Fibroblast of lung (primary cell): ENCODE data around the gene DYSF. TPM values are rescaled to one million over a fixed set of nuclear protein-coding genes. Genes with fewer than 3 reads are reported as not detected.

Source experiments
- DNase-seq, 2 donors: peaks; one replicate each; pipeline versions ENCODE4 v3.0.0 to v3.0.0-alpha.2; 2010; ENCODE audit warnings: low read depth in 2 of 2
- H2AFZ ChIP-seq: 2 replicates; pipeline ENCODE4 v1.5.1; 2012; ENCODE audit warnings: low read length, control low read depth, inconsistent platforms
- H3K27ac ChIP-seq: 2 replicates; pipeline ENCODE4 v1.5.1; 2011; ENCODE audit warnings: low read length, control low read depth; ENCODE audit not compliant: insufficient read depth
- H3K27me3 ChIP-seq: 2 replicates; pipeline ENCODE4 v1.5.1; 2011; ENCODE audit warnings: mild to moderate bottlenecking, low read length; ENCODE audit not compliant: control insufficient read depth, insufficient read depth
- H3K36me3 ChIP-seq: 2 replicates; pipeline ENCODE4 v1.5.1; 2011; ENCODE audit warnings: low read length; ENCODE audit not compliant: control insufficient read depth, insufficient read depth
- H3K4me1 ChIP-seq: 2 replicates; pipeline ENCODE4 v1.5.1; 2011; ENCODE audit warnings: low read length; ENCODE audit not compliant: control insufficient read depth, insufficient read depth; ENCODE audit errors: extremely low read depth
- H3K4me2 ChIP-seq: 2 replicates; pipeline ENCODE4 v1.5.1; 2011; ENCODE audit warnings: low read length, control low read depth; ENCODE audit not compliant: insufficient read depth; ENCODE audit errors: extremely low read depth
- H3K4me3 ChIP-seq, 4 experiments: fragments of 200-600 bp in 1 of 4; sonication (generic) in 1 of 4; replicated peaks in 1 of 4; 2 replicates each; pipeline ENCODE4 v1.5.1; 2011 to 2016; ENCODE audit warnings: low read length in 4 of 4, low read depth in 3 of 4, mild to moderate bottlenecking in 3 of 4, control low read depth in 2 of 4, inconsistent platforms in 1 of 4, mixed read lengths in 1 of 4; ENCODE audit not compliant: insufficient read depth in 1 of 4; ENCODE audit errors: control extremely low read depth in 1 of 4
- H3K79me2 ChIP-seq: 2 replicates; pipeline ENCODE4 v1.5.1; 2012; ENCODE audit warnings: mild to moderate bottlenecking, low read length, inconsistent platforms; ENCODE audit not compliant: control insufficient read depth, insufficient read depth
- H3K9ac ChIP-seq: 2 replicates; pipeline ENCODE4 v1.5.1; 2011; ENCODE audit warnings: mild to moderate bottlenecking, low read length, control low read depth; ENCODE audit not compliant: insufficient read depth
- H3K9me3 ChIP-seq: 2 replicates; pipeline ENCODE4 v1.5.1; 2012; ENCODE audit warnings: low read depth, low read length; ENCODE audit not compliant: control insufficient read depth, insufficient read depth
- H4K20me1 ChIP-seq: 2 replicates; pipeline ENCODE4 v1.5.1; 2011; ENCODE audit warnings: low read length; ENCODE audit not compliant: control insufficient read depth, insufficient read depth; ENCODE audit errors: extremely low read depth
- CTCF ChIP-seq, 2 donors: IDR thresholded peaks in 1 of 2; conservative IDR thresholded peaks in 1 of 2; 1 replicate in 1 of 2; 2 replicates in 1 of 2; pipeline ENCODE4 v1.5.1; 2011 to 2012; ENCODE audit warnings: low read length in 2 of 2, control low read depth in 1 of 2, inconsistent platforms in 1 of 2, low read depth in 1 of 2, mild to moderate bottlenecking in 1 of 2
- EZH2 ChIP-seq: IDR thresholded peaks from 2 replicates; pipeline ENCODE4 v1.5.1; 2012; ENCODE audit warnings: low read length, control low read depth, mild to moderate bottlenecking; ENCODE audit errors: missing control alignments
- polyA plus RNA-seq, 2 donors: library from polyadenylated mRNA; depleted of rRNA in 1 of 2; stranded (reverse) in 1 of 2; unstranded in 1 of 2; fragments of >200 nt; gene quantifications; 2 replicates each; pipeline ENCODE4 v1.2.1, GENCODE V29; 2011 to 2012; ENCODE audit warnings: missing spikeins in 1 of 2
- total RNA-seq: library from RNA; depleted of rRNA; stranded (reverse); fragments of >200 nt; gene quantifications from 2 replicates; pipeline ENCODE4 v1.2.1, GENCODE V29; 2014

The DYSF gene
- total and polyA plus RNA-seq, 2 donors (not counting 1 experiment from before 2014, with no cell fraction given), result under 0.01 to 0.67 TPM

GRCh38 chr2:71502941-71503738 lies 49.8 kb downstream of the DYSF start:
- no peak overlapping the region for H3K27ac ChIP-seq
- no peaks in the 10 kb centered on the region for H3K4me1 ChIP-seq
- TF ChIP-seq CTCF (conservative IDR thresholded peaks at IDR 0.05 in 1 of 2, IDR thresholded peaks at IDR 0.05 in 1 of 2; ENCODE audit: low read depth in 1 of 2, low read length in 2 of 2), result no peak
- TF ChIP-seq EZH2, result no peak
- H3K79me2 ChIP-seq, result no peaks in the 10 kb centered on the region
- no peak overlapping the region for H3K4me2 ChIP-seq
- no peaks in the 10 kb centered on the region for H4K20me1 ChIP-seq
- H3K4me3 ChIP-seq, result no peak overlapping the region
- H3K9me3 ChIP-seq, result no peaks in the 10 kb centered on the region
- no peaks in the 10 kb centered on the region for H3K27me3 ChIP-seq
- no peak overlapping the region for H3K9ac ChIP-seq
- H2AFZ ChIP-seq, result no peak overlapping the region
- H3K36me3 ChIP-seq, result no peaks in the 10 kb centered on the region
- DNase-seq, result no peak

GRCh38 chr2:71503837-71504236 lies 50.5 kb downstream of the DYSF start:
- H3K9me3 ChIP-seq, result no peaks in the 10 kb centered on the region
- no peak overlapping the region for H3K9ac ChIP-seq
- H3K4me1 ChIP-seq, result no peaks in the 10 kb centered on the region
- DNase-seq, result peak in 1 of 2 donors; percentile 6
- H2AFZ ChIP-seq, result no peak overlapping the region
- no peaks in the 10 kb centered on the region for H3K27me3 ChIP-seq
- TF ChIP-seq EZH2 (no peak), CTCF (conservative IDR thresholded peaks at IDR 0.05 in 1 of 2, IDR thresholded peaks at IDR 0.05 in 1 of 2; ENCODE audit: low read depth in 1 of 2, low read length in 2 of 2) (no peak)
- no peak overlapping the region for H3K4me3 ChIP-seq
- no peak overlapping the region for H3K4me2 ChIP-seq
- H3K36me3 ChIP-seq, result no peaks in the 10 kb centered on the region
- no peaks in the 10 kb centered on the region for H3K79me2 ChIP-seq
- H4K20me1 ChIP-seq, result no peaks in the 10 kb centered on the region
- no peak overlapping the region for H3K27ac ChIP-seq

- no peaks in the 10 kb centered on the region for H3K36me3 ChIP-seq
- H3K9ac ChIP-seq, result no peak overlapping the region
- no peaks in the 10 kb centered on the region for H3K4me1 ChIP-seq
- no peak for TF ChIP-seq EZH2
- no peak for TF ChIP-seq CTCF (conservative IDR thresholded peaks at IDR 0.05 in 1 of 2, IDR thresholded peaks at IDR 0.05 in 1 of 2; ENCODE audit: low read depth in 1 of 2, low read length in 2 of 2)
- no peaks in the 10 kb centered on the region for H3K79me2 ChIP-seq
- H3K27me3 ChIP-seq, result no peaks in the 10 kb centered on the region
- H2AFZ ChIP-seq, result no peak overlapping the region
- no peaks in the 10 kb centered on the region for H4K20me1 ChIP-seq
- H3K27ac ChIP-seq, result no peak overlapping the region
- no peak overlapping the region for H3K4me2 ChIP-seq
- H3K4me3 ChIP-seq, result no peak overlapping the region
- DNase-seq, result no peak
- H3K9me3 ChIP-seq, result no peaks in the 10 kb centered on the region
These were observed 51.2 kb downstream of the DYSF start for GRCh38 chr2:71504611-71505010.
